DND-41 (cell line): ENCODE measurements around the gene OSBPL10.

ENCODE experiments used
- ATAC-seq: fragments of 200-7000 bp; cut with Tn5 transposase; 3 replicates; pipeline ENCODE4 v1.9.1; 2021; ENCODE audit warnings: low read depth; ENCODE audit not compliant: insufficient read depth
- DNase-seq: peaks from one replicate; pipeline ENCODE4 v3.0.0-alpha.2; 2020
- H2AFZ ChIP-seq: 2 replicates; pipeline ENCODE4 v1.6.0; 2012; ENCODE audit warnings: low read depth, low read length
- H3K27ac ChIP-seq: 2 replicates; pipeline ENCODE4 v1.5.1; 2012; ENCODE audit warnings: low read length, inconsistent platforms
- H3K27me3 ChIP-seq: fragments of 200-600 bp; sonication (generic); 2 replicates; pipeline ENCODE4 v1.6.0; 2012; ENCODE audit warnings: low read length, mild to moderate bottlenecking, inconsistent platforms; ENCODE audit not compliant: insufficient read depth, poor library complexity
- H3K36me3 ChIP-seq: 2 replicates; pipeline ENCODE4 v1.5.1; 2012; ENCODE audit warnings: low read length, inconsistent platforms; ENCODE audit not compliant: insufficient read depth
- H3K4me1 ChIP-seq: 2 replicates; pipeline ENCODE4 v1.5.1; 2012; ENCODE audit warnings: mild to moderate bottlenecking, low read length; ENCODE audit not compliant: insufficient read depth
- H3K4me2 ChIP-seq: 2 replicates; pipeline ENCODE4 v1.6.0; 2012; ENCODE audit warnings: mild to moderate bottlenecking, moderate library complexity, low read length, inconsistent platforms; ENCODE audit not compliant: insufficient read depth
- H3K4me3 ChIP-seq, 2 experiments: fragments of 200-600 bp in 1 of 2; shearing (Covaris generic) in 1 of 2; 2 replicates each; pipeline ENCODE4 v1.5.1; 2012 to 2016; ENCODE audit warnings: inconsistent platforms in 2 of 2, low read length in 2 of 2, mild to moderate bottlenecking in 2 of 2, low read depth in 1 of 2, moderate library complexity in 1 of 2
- H3K79me2 ChIP-seq: 2 replicates; pipeline ENCODE4 v1.6.0; 2012; ENCODE audit warnings: low read length, inconsistent platforms; ENCODE audit not compliant: insufficient read depth
- H3K9ac ChIP-seq: 2 replicates; pipeline ENCODE4 v1.6.0; 2012; ENCODE audit warnings: low read depth, mild to moderate bottlenecking, inconsistent platforms, low read length, moderate library complexity
- H3K9me3 ChIP-seq: 2 replicates; pipeline ENCODE4 v1.5.1; 2012; ENCODE audit warnings: low read length, moderate library complexity, mild to moderate bottlenecking, inconsistent platforms; ENCODE audit not compliant: insufficient read depth, severe bottlenecking
- H4K20me1 ChIP-seq: 2 replicates; pipeline ENCODE4 v1.6.0; 2012; ENCODE audit warnings: low read length; ENCODE audit not compliant: insufficient read depth
- EZH2 ChIP-seq: IDR thresholded peaks from 3 replicates; pipeline ENCODE4 v1.6.1; 2012; ENCODE audit warnings: borderline replicate concordance, low read depth, mild to moderate bottlenecking, moderate library complexity, low read length, inconsistent platforms; ENCODE audit not compliant: severe bottlenecking
- TF ChIP-seq, protein P1 (sequence below): IDR thresholded peaks from 2 replicates; pipeline ENCODE4 v1.5.1; 2012; ENCODE audit warnings: borderline replicate concordance, low read length, moderate library complexity, mild to moderate bottlenecking; ENCODE audit not compliant: poor library complexity, severe bottlenecking; ENCODE audit errors: extremely low read depth

OSBPL10 gene

GRCh38 chr3:31979001-31979697 is 1.9 kb downstream of the OSBPL10 start:
- Histone ChIP-seq H3K9ac (no peak overlapping the region), H3K27ac (no peak overlapping the region), H3K4me3 (no peak overlapping the region), H4K20me1 (no peaks in the 10 kb centered on the region), H3K4me1 (peaks cover 14% of the 10 kb centered on the region), H3K36me3 (no peaks in the 10 kb centered on the region), H2AFZ (no peak overlapping the region), H3K79me2 (no peaks in the 10 kb centered on the region), H3K4me2 (no peak overlapping the region), H3K27me3 (peaks cover 23% of the 10 kb centered on the region), H3K9me3 (no peaks in the 10 kb centered on the region)
- TF ChIP-seq EZH2: no peak
- TF ChIP-seq, protein P1, sequence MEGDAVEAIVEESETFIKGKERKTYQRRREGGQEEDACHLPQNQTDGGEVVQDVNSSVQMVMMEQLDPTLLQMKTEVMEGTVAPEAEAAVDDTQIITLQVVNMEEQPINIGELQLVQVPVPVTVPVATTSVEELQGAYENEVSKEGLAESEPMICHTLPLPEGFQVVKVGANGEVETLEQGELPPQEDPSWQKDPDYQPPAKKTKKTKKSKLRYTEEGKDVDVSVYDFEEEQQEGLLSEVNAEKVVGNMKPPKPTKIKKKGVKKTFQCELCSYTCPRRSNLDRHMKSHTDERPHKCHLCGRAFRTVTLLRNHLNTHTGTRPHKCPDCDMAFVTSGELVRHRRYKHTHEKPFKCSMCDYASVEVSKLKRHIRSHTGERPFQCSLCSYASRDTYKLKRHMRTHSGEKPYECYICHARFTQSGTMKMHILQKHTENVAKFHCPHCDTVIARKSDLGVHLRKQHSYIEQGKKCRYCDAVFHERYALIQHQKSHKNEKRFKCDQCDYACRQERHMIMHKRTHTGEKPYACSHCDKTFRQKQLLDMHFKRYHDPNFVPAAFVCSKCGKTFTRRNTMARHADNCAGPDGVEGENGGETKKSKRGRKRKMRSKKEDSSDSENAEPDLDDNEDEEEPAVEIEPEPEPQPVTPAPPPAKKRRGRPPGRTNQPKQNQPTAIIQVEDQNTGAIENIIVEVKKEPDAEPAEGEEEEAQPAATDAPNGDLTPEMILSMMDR: no peak
- no peak for DNase-seq
- no peak for ATAC-seq

DNA sequence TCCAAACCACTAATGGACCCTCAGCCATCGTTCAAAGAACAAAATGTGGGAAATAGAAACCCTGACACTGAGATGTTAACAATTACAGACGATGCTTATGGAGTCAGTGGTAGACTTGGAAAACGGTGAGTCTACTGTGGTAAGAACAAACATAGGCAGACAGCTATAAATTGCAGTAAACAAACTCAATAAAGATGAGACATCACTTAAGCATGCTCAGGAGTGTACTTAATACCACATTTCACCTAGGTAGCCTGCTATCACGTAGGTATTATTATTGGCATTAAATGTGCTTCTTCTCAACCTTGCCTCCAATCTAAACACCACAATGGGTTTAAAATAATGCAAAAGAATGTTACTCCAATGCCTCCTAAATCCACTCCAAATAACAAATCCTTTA is 2.5 kb downstream of the OSBPL10 start:
- no peak overlapping the region for H2AFZ ChIP-seq
- no peak overlapping the region for H3K9ac ChIP-seq
- ATAC-seq: no peak
- no peaks in the 10 kb centered on the region for H3K79me2 ChIP-seq
- peaks cover 14% of the 10 kb centered on the region for H3K4me1 ChIP-seq
- H3K4me3 ChIP-seq: no peak overlapping the region
- TF ChIP-seq, protein P1: no peak
- TF ChIP-seq EZH2: no peak
- H3K36me3 ChIP-seq: no peaks in the 10 kb centered on the region
- no peak overlapping the region for H3K4me2 ChIP-seq
- no peaks in the 10 kb centered on the region for H4K20me1 ChIP-seq
- DNase-seq: no peak
- no peak overlapping the region for H3K27ac ChIP-seq
- peaks cover 23% of the 10 kb centered on the region for H3K27me3 ChIP-seq
- no peaks in the 10 kb centered on the region for H3K9me3 ChIP-seq

GRCh38 chr3:31977736-31978135 is 3.3 kb downstream of the OSBPL10 start:
- H3K4me3 ChIP-seq: no peak overlapping the region
- no peak overlapping the region for H3K27ac ChIP-seq

More at GRCh38 chr3:31977736-31978135, 3.3 kb downstream of the OSBPL10 start:
- Histone ChIP-seq H3K27me3 (peaks cover 23% of the 10 kb centered on the region), H3K79me2 (no peaks in the 10 kb centered on the region), H2AFZ (no peak overlapping the region), H3K4me1 (peaks cover 14% of the 10 kb centered on the region), H3K9me3 (no peaks in the 10 kb centered on the region), H4K20me1 (no peaks in the 10 kb centered on the region), H3K9ac (no peak overlapping the region), H3K4me2 (no peak overlapping the region), H3K36me3 (no peaks in the 10 kb centered on the region)
- no peak for DNase-seq
- no peak for ATAC-seq
- TF ChIP-seq EZH2: no peak
- TF ChIP-seq, protein P1: no peak
